Ishikawa (cell line): Measurements from ENCODE around the gene GLUL.

ENCODE experiments used
- CEBPB ChIP-seq: IDR thresholded peaks from 2 replicates; pipeline ENCODE4 v1.6.1; 2012
- CREB1 ChIP-seq: IDR thresholded peaks from 2 replicates; pipeline ENCODE4 v1.6.1; 2012; ENCODE audit warnings: low read depth
- EGR1 ChIP-seq: IDR thresholded peaks from 2 replicates; pipeline ENCODE4 v1.6.1; 2012
- EP300 ChIP-seq: IDR thresholded peaks from 2 replicates; pipeline ENCODE4 v1.6.1; 2012; ENCODE audit warnings: borderline replicate concordance
- FOXM1 ChIP-seq: IDR thresholded peaks from 2 replicates; pipeline ENCODE4 v1.6.1; 2012; ENCODE audit warnings: low read depth, borderline replicate concordance
- MAX ChIP-seq: IDR thresholded peaks from 2 replicates; pipeline ENCODE4 v1.6.1; 2012
- NFIC ChIP-seq: IDR thresholded peaks from 2 replicates; pipeline ENCODE4 v1.6.1; 2012
- RAD21 ChIP-seq: IDR thresholded peaks from 2 replicates; pipeline ENCODE4 v1.6.1; 2012; ENCODE audit warnings: low read depth
- REST ChIP-seq: IDR thresholded peaks from 2 replicates; pipeline ENCODE4 v1.6.1; 2012; ENCODE audit warnings: low read depth, mild to moderate bottlenecking
- TAF1 ChIP-seq: IDR thresholded peaks from 2 replicates; pipeline ENCODE4 v1.6.1; 2012; ENCODE audit warnings: low read depth, mild to moderate bottlenecking
- TCF12 ChIP-seq: IDR thresholded peaks from 2 replicates; pipeline ENCODE4 v1.6.1; 2012; ENCODE audit warnings: low read depth
- TEAD4 ChIP-seq: IDR thresholded peaks from 2 replicates; pipeline ENCODE4 v1.6.1; 2012
- USF1 ChIP-seq: IDR thresholded peaks from 2 replicates; pipeline ENCODE4 v1.6.1; 2012
- YY1 ChIP-seq: IDR thresholded peaks from 2 replicates; pipeline ENCODE4 v1.6.1; 2012; ENCODE audit warnings: low read depth
- ZBTB7A ChIP-seq: IDR thresholded peaks from 2 replicates; pipeline ENCODE4 v1.6.1; 2012; ENCODE audit warnings: low read depth

Gene GLUL

GRCh38 chr1:182383934-182384333, 7.7 kb downstream of the GLUL start:
- TF ChIP-seq CREB1 (no peak), TCF12 (no peak), REST (no peak), MAX (no peak), ZBTB7A (no peak), TEAD4 (no peak), EP300 (no peak), RAD21 (no peak), TAF1 (no peak), USF1 (no peak), EGR1 (no peak), YY1 (no peak), FOXM1 (no peak), CEBPB (no peak), NFIC (no peak)

- no peak for TF ChIP-seq YY1
These were observed 8.4 kb downstream of the GLUL start for GRCh38 chr1:182383037-182383661.

- no peak for TF ChIP-seq EP300
- no peak for TF ChIP-seq FOXM1
- no peak for TF ChIP-seq TAF1
- no peak for TF ChIP-seq RAD21
- TF ChIP-seq CEBPB: no peak
- no peak for TF ChIP-seq MAX
- TF ChIP-seq YY1: no peak
- TF ChIP-seq TEAD4: no peak
- TF ChIP-seq NFIC: no peak
- no peak for TF ChIP-seq TCF12
These were observed 9.4 kb downstream of the GLUL start for GRCh38 chr1:182381962-182382819.

GRCh38 chr1:182380199-182380598, 11.4 kb downstream of the GLUL start:
- no peak for TF ChIP-seq ZBTB7A
- no peak for TF ChIP-seq TAF1
- TF ChIP-seq REST: no peak
- no peak for TF ChIP-seq MAX
- TF ChIP-seq EP300: no peak
- no peak for TF ChIP-seq NFIC
- TF ChIP-seq CEBPB: no peak
- no peak for TF ChIP-seq USF1
- TF ChIP-seq TEAD4: no peak
- no peak for TF ChIP-seq YY1
- TF ChIP-seq TCF12: no peak
- TF ChIP-seq EGR1: no peak
- no peak for TF ChIP-seq RAD21

- TF ChIP-seq CEBPB (no peak), MAX (no peak), NFIC (no peak), CREB1 (no peak), TCF12 (no peak), RAD21 (no peak), EP300 (no peak), TEAD4 (no peak), EGR1 (no peak), ZBTB7A (no peak), YY1 (no peak), REST (no peak), USF1 (no peak), FOXM1 (no peak), TAF1 (no peak)
These were observed 14.5 kb downstream of the GLUL start for GRCh38 chr1:182376936-182377574.
